Adipocyte (in vitro differentiated cells): ENCODE data around the gene MFSD11.
A peak's percentile ranks its signal among the peaks of the same experiment; 100 is the strongest.
"Not testable (repeated sequence)": the region's sequence is repeated elsewhere in the genome, so short reads cannot be mapped to it uniquely, and the experiment has no call there.

Source experiments
- DNase-seq: peaks from one replicate; pipeline ENCODE4 v3.0.0-alpha.2; 2015; ENCODE audit warnings: low read depth
- H3K27me3 ChIP-seq: replicated peaks from 2 replicates; pipeline ENCODE4 v1.7.0; 2013; ENCODE audit warnings: mild to moderate bottlenecking, low read length, moderate library complexity; ENCODE audit not compliant: control insufficient read depth, insufficient read depth
- H3K36me3 ChIP-seq: 2 replicates; pipeline ENCODE4 v1.7.0; 2013; ENCODE audit warnings: low read length, mild to moderate bottlenecking, moderate library complexity; ENCODE audit not compliant: control insufficient read depth, insufficient read depth, severe bottlenecking
- H3K4me1 ChIP-seq: 2 replicates; pipeline ENCODE4 v1.7.0; 2013; ENCODE audit warnings: mild to moderate bottlenecking, low read length, moderate library complexity; ENCODE audit not compliant: control insufficient read depth, insufficient read depth
- H3K4me3 ChIP-seq: 2 replicates; pipeline ENCODE4 v1.7.0; 2013; ENCODE audit warnings: mild to moderate bottlenecking, low read length, moderate library complexity
- H3K9ac ChIP-seq: 2 replicates; pipeline ENCODE4 v1.7.0; 2013; ENCODE audit warnings: mild to moderate bottlenecking, low read length, moderate library complexity
- H3K9me3 ChIP-seq: 2 replicates; pipeline ENCODE4 v1.7.0; 2013; ENCODE audit warnings: mild to moderate bottlenecking, low read length, moderate library complexity; ENCODE audit not compliant: control insufficient read depth

The MFSD11 gene

GRCh38 chr17:76811834-76812233, 73.9 kb downstream of the MFSD11 start:
- no peaks in the 10 kb centered on the region for H3K9me3 ChIP-seq
- H3K27me3 ChIP-seq: peaks cover 3% of the 10 kb centered on the region
- no peaks in the 10 kb centered on the region for H3K4me1 ChIP-seq
- DNase-seq: no peak
- no peaks in the 10 kb centered on the region for H3K36me3 ChIP-seq
- no peak overlapping the region for H3K4me3 ChIP-seq
- H3K9ac ChIP-seq: no peak overlapping the region

- H3K36me3 ChIP-seq: no peaks in the 10 kb centered on the region
- DNase-seq: no peak
- peaks cover 3% of the 10 kb centered on the region for H3K27me3 ChIP-seq
- no peaks in the 10 kb centered on the region for H3K4me1 ChIP-seq
- no peaks in the 10 kb centered on the region for H3K9me3 ChIP-seq
- H3K4me3 ChIP-seq: no peak overlapping the region
- H3K9ac ChIP-seq: no peak overlapping the region
Observed at GRCh38 chr17:76812263-76812662, 74.3 kb downstream of the MFSD11 start.

GRCh38 chr17:76812968-76813367, 75.0 kb downstream of the MFSD11 start:
- Histone ChIP-seq H3K36me3 (no peaks in the 10 kb centered on the region), H3K4me3 (no peak overlapping the region), H3K9me3 (no peaks in the 10 kb centered on the region)

GRCh38 chr17:76815907-76816589, 78.1 kb downstream of the MFSD11 start:
- H3K4me1 ChIP-seq, DNase-seq, H3K9me3 ChIP-seq, H3K36me3 ChIP-seq, H3K4me3 ChIP-seq, H3K9ac ChIP-seq: not testable (repeated sequence)
- peaks cover 20% of the 10 kb centered on the region for H3K27me3 ChIP-seq

More at GRCh38 chr17:76812968-76813367, 75.0 kb downstream of the MFSD11 start:
- no peaks in the 10 kb centered on the region for H3K4me1 ChIP-seq
- DNase-seq: no peak
- no peak overlapping the region for H3K9ac ChIP-seq
- peaks cover 3% of the 10 kb centered on the region for H3K27me3 ChIP-seq

GRCh38 chr17:76816590-76817135, 78.7 kb downstream of the MFSD11 start:
- no peaks in the 10 kb centered on the region for H3K36me3 ChIP-seq
- H3K4me1 ChIP-seq: no peaks in the 10 kb centered on the region
- H3K4me3 ChIP-seq: no peak overlapping the region
- H3K9me3 ChIP-seq: no peaks in the 10 kb centered on the region
- H3K27me3 ChIP-seq: peaks cover 20% of the 10 kb centered on the region
- H3K9ac ChIP-seq: no peak overlapping the region
- DNase-seq: peak; percentile 66

GRCh38 chr17:76820039-76820438, 82.1 kb downstream of the MFSD11 start:
- Histone ChIP-seq H3K4me1 (no peaks in the 10 kb centered on the region), H3K4me3 (no peak overlapping the region), H3K36me3 (no peaks in the 10 kb centered on the region), H3K9ac (no peak overlapping the region), H3K9me3 (no peaks in the 10 kb centered on the region), H3K27me3 (peaks cover 21% of the 10 kb centered on the region)
- no peak for DNase-seq

GRCh38 chr17:76820561-76820960, 82.6 kb downstream of the MFSD11 start:
- H3K27me3 ChIP-seq: peaks cover 21% of the 10 kb centered on the region
- no peaks in the 10 kb centered on the region for H3K9me3 ChIP-seq
- H3K4me3 ChIP-seq: no peak overlapping the region
- H3K4me1 ChIP-seq: no peaks in the 10 kb centered on the region
- no peak overlapping the region for H3K9ac ChIP-seq
- no peak for DNase-seq
- no peaks in the 10 kb centered on the region for H3K36me3 ChIP-seq

GRCh38 chr17:76822184-76822778, 84.4 kb downstream of the MFSD11 start:
- Histone ChIP-seq H3K9me3 (no peaks in the 10 kb centered on the region), H3K9ac (no peak overlapping the region), H3K36me3 (no peaks in the 10 kb centered on the region), H3K27me3 (peaks cover 31% of the 10 kb centered on the region), H3K4me3 (no peak overlapping the region), H3K4me1 (no peaks in the 10 kb centered on the region)
- no peak for DNase-seq

- H3K9ac ChIP-seq: no peak overlapping the region
- peaks cover 34% of the 10 kb centered on the region for H3K27me3 ChIP-seq
- no peaks in the 10 kb centered on the region for H3K9me3 ChIP-seq
- H3K4me3 ChIP-seq: no peak overlapping the region
- H3K4me1 ChIP-seq: no peaks in the 10 kb centered on the region
- DNase-seq: no peak
- H3K36me3 ChIP-seq: no peaks in the 10 kb centered on the region
Observed at GRCh38 chr17:76824093-76824492, 86.2 kb downstream of the MFSD11 start.

- peaks cover 21% of the 10 kb centered on the region for H3K27me3 ChIP-seq
- no peaks in the 10 kb centered on the region for H3K36me3 ChIP-seq
- H3K4me3 ChIP-seq: no peak overlapping the region
- DNase-seq: no peak
- H3K9ac ChIP-seq: no peak overlapping the region
- H3K4me1 ChIP-seq: no peaks in the 10 kb centered on the region
- no peaks in the 10 kb centered on the region for H3K9me3 ChIP-seq
Observed at GRCh38 chr17:76826330-76827068, 88.6 kb downstream of the MFSD11 start.

- Histone ChIP-seq H3K4me1 (no peaks in the 10 kb centered on the region), H3K4me3 (no peak overlapping the region), H3K9me3 (no peaks in the 10 kb centered on the region), H3K36me3 (no peaks in the 10 kb centered on the region), H3K27me3 (peaks cover 17% of the 10 kb centered on the region), H3K9ac (no peak overlapping the region)
- DNase-seq: no peak
Observed at GRCh38 chr17:76827736-76828135, 89.8 kb downstream of the MFSD11 start.
